HG03025 (cell line): ENCODE measurements around the gene NCKAP5.

Experiments
- ATAC-seq: cut with Tn5 transposase; IDR thresholded peaks from one replicate; pipeline ENCODE4 v1.9.1; 2021; ENCODE audit warnings: mild to moderate bottlenecking, moderate library complexity; ENCODE audit not compliant: unreplicated experiment, low FRiP score

The NCKAP5 gene

DNA sequence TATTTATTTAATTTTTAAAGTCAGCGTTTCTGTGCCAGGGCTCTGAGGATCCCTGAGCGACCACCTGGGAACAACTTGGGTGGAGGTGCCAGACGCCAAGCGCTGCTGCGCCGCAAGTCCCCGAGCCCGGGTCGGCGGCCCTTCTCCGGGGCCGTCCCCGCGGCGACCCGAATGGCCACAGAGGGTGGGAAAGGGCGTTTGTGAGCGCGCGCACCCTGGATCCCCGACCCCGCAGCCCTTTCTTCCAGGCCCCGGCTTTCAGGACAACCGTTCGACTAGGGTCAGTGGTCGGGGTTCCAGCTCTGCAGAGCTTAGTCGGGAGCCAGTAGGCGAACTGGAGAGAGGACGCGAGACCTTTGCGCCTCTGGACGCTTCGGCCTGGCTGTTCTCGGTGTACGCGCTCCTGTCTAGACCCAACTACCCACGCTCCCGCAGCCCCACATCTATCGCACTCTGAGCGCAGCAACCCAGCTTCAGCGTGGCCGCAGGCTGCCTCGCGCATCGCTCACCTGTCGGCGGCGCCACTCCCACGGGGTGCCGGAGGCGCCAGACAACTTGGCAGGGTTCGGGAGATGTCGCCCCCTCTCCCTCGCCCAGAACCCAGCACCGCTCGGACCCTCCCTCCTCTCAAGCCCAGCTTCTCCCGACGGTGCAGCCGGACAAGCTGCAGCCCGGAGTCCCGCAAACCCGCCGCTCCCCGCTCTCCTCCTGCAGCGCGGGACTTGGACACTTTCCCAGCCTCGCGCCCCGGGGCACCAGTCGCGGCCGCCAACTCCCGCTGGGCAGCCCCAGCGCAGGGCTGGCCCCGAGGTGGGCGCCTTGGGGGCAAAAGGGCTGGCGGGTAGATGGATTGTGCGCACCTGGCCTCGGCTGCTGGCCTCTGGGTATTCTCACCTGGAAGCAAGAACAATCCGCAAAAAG lies 899.0 kb downstream of the NCKAP5 start:
- no peak for ATAC-seq

DNA sequence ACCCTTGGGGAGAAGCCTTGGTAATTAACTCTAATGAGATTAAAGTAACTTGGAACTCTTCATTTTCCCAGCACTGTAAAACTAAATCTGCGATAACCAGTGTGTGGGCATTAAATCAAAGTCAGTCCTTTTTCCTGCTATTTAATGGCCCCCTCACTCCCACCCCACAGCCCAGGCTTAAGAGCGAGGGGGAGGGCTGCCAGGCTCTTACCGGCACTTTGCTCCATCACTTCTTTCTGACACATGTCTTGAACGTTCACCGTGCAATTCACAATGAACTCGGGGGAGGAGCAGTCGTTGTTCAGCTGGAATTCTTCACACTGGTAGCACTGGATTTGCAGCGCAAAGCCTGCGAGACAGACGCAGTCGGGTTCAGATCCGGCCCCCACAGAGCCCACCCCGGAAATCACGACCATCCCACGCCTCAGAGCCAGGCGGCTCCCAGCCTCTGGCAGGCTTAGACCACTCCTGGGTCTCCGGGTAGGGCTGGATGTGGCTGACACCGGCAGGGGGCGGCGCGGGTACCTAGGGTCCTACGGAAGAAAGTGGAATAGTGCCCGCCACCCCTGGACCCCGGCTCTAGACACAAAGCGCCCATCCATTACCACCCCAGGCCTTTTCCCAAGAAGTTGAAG lies 900.0 kb downstream of the NCKAP5 start:
- ATAC-seq = no peak

DNA sequence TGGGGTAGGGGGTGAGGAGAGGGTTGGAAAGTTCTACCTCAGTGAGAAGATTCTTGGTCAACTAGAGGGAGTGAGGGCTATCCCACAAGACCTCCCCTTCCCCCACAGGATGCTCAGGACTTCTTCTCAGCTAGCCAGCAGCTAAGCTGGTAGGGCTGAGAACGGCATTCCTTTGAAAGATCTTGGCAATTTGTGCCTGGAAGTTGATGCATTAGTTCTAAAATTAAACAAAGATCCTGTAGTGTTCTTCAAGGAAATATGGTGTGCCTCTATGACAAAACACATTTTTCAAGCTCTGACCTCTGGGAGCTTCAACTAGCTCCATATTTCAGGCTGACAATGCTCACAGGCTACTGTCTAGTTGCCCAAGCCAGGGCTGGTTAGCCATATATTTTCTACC lies 900.6 kb downstream of the NCKAP5 start:
- no peak for ATAC-seq

DNA sequence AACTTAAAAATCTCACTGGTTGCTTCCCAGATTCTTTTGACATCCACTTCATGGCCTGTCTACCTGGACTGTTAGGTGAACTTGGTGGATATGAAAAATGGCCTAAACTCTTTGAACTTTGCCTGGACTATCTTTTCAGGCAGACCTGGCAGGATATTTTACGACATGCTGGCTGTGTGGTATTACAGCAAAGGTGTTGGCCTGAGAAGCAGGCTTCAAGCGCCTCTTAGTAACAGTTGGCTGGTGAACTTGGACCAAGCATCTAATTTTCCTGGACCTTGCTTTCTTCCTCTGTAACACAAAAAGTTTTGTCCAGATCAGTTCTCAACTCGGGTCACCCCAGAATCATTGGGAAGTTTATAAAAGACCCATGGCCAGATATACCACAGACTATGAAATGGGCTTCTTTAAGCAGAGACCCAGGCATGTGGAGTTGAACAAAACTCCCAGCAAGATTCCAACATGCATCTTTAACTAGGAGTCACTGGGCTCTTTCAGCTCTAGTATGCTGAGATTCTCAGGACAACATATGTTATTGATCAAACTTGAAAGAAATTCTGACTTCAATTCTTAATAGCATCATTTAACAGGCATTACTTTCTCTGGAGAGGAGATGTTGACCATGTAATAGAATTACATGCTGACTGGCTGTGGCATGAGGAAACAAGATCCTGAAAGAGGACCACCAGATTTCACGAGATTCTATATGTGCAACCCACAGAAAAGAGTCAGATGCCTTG lies 902.7 kb downstream of the NCKAP5 start:
- no peak for ATAC-seq

DNA sequence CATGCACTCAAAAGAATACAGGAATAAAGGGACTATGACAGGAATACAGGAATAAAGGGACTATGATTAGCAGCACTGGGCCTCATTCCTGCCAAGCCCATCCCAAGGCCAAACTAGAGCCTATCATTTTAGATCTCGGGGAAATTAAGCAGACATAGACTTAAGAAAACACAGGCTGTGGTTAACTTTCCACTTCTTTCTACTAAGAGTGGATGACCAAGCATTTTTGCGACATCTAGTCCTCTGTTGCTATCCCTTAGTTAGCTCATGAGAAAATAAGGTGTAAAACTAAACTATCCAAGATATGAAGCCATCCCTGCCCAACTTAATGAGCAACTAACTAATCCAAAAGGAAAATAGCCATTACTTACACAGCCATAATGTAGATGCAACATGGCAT lies 904.2 kb downstream of the NCKAP5 start:
- ATAC-seq = no peak

DNA sequence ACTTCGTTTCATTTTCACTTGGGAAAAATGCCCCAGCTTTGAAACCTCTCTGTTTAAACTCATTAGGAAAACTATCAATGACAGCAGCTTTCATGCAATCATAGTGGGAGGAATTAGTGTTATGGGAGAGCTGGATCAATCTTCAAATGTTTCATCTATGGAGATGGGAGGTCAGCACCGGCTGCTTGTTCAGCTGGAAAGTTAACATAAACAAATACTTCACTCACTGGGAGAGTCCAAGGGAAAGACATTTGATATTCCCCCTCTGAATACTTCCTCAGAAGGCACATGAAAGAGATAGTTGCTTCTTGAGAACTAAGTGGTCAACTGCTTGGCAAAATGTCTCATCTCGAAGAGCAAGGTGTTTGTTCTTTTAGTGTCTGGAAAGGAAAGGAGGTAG lies 905.5 kb downstream of the NCKAP5 start:
- no peak for ATAC-seq

DNA sequence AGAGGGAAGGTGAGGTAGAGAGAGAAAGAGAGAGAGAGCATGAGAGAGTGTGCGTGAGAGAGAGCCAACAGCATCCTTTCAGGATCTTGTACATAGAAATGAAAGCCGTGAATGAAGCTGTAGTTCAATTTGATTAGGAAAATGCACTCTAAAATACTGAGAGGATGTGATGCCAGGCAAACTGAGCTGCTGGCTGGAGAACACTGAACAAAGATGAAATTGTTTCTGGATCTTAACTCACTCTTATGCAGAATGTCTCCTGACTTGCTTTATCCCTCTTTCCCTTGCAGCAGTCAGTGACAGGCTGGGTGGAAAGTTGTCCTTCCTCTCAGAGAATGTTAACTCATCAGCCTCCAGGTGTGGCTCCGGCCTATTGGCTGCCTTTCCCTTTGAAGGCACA lies 908.9 kb downstream of the NCKAP5 start:
- ATAC-seq = no peak

DNA sequence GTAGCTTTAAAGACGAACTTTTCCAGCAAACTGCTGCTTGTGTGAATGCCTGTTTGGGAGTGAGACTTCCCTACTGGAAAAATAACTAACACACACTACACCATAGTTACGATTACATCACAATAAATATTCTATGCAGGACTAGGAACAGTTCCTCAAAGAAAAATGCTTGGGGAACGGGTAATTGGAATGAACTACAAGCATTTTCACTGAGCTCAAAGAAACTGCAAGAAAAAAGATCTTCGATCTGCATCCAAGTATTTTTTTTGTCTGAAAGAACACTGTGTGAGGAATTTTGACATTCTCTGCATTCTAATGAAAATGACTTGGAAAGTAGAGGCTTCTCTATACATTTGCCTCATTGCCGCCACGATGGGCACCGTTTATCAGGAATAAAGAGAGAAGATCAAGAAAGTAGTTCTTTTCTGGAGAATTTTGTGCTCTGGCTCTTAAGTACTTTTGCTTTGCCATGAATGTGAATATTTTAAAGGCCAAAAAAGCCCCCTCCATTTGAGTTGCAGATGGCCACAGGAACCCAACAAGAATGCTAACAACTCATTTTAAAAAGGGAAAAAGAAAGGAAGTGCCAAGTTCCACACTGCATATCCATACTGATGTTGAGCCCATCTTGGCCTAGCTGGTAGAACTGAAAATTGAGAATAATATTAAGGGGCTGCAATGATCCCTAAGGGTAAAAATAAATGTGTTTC lies 911.8 kb downstream of the NCKAP5 start:
- no peak for ATAC-seq

DNA sequence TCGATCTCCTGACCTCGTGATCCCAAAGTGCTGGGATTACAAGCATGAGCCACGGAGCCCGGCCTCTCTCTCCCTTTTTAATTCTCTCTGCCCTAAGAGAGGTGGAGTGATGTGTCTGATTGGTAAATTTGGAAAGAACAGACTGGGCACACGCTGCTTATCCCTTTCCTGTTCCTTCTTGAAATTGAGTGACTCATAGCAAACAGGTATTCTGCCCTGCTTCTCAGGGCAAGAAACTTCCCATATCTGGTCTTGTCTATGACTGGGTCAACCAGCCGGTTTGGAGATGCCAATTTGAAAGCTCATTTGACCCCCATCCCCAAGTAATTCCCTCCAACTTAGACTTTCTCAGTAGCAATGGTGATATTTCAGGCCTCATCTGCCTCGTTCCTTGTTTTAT lies 913.3 kb downstream of the NCKAP5 start:
- no peak for ATAC-seq

DNA sequence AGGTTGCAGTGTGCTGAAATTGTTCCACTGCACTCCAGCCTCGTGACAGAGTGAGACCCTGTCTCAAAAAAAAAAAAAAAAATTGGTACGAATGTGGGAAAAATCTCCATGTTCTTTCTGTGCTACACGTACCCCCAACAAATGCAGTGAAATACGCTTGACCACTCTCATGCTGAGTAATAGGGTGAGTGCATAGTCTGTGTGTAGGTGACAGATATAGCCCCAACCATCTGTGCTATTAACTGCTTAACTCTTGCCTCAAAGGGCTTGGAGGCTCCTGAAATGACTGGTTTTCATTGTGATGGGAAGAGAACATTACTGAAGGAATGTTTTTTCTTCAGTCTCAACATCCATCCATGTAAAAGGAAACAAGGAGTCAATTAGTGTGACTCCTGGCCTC lies 913.9 kb downstream of the NCKAP5 start:
- no peak for ATAC-seq

DNA sequence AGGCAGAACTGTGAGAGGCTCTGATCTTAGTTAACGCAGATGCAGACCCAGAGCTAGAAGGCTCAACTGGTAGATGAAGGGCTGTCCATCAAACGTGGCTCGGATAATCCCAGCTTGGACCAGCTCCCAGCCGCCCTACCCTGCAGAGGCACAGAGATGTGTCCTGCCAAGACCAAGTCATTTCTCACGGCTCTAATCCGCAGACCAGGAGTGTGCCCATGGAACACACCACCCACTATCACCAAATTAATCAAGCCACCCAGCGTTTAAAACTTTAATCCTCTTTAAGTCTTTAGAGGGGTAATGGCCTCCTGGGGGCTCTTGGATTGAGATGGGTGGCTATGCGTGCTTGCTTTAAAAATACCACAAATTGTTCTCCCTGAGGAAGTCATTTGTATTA lies 915.8 kb downstream of the NCKAP5 start:
- no peak for ATAC-seq

DNA sequence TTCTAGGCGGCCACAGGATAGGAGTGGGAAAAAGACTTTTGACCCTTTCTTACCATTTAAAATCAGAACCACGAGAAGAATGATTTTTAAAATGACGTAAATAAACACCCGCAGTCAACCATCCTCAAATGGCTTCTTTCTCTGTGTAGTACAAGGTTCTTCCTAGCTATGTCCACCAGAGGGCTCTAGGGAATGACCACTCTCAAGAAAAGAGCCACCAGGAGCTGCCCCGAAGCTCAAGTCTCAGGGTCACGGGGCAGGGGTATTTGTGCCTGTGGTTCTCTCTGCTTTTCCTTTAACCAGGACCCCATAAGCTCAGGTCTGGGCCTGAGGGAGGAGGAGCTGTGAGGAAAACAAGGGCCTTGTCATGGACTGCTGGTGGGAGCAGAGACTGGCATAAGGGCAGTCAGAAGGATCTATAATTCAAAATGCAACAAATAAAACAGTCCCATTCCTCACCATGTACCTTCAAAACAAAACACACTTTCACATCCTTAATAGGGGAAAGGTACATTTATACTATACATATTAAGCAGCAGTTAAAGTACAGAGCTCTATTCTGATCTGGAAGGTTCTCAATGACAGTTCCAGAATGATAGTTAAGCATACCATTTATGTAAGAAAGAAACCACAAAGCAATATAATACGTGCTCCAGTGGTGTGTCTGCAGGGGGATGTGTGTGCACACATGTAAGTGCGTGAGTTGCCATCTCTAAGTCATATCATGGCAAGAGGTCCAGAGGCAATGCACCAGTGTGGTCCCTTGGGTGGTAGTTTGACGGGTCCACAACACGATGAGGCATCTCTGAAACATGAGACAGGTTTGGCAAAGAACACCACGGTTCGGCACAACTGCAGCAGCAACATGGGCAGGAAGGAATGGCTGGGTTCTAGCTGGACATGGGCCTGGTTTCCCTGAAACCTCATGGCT lies 916.9 kb downstream of the NCKAP5 start:
- ATAC-seq = no peak

DNA sequence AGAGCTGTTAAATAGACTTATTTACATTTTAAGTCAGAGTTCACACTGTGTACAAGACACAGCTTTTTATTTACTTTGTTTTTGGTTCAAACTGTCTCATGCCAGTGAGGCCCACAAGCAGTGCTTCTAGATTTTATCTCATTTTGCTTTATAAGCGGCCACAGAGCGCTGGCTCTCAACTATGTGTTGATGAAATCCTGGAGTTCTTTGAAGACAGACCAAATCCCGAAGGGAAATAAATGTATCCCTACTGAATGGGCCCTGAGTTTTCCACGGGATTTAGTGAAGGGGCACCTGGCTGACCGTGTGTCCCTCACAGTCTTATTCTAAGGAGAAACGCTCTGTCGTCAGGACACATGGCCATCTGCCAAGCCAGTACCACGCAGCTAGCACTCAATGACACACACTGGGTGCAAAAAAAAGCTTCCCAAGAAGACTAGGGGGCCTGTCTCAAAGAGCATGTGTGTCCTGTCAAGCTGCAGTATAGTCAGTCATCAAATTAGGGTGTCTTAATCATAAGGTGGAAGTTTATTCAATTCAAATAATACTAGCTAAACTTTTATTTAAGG lies 921.6 kb downstream of the NCKAP5 start:
- ATAC-seq = no peak

DNA sequence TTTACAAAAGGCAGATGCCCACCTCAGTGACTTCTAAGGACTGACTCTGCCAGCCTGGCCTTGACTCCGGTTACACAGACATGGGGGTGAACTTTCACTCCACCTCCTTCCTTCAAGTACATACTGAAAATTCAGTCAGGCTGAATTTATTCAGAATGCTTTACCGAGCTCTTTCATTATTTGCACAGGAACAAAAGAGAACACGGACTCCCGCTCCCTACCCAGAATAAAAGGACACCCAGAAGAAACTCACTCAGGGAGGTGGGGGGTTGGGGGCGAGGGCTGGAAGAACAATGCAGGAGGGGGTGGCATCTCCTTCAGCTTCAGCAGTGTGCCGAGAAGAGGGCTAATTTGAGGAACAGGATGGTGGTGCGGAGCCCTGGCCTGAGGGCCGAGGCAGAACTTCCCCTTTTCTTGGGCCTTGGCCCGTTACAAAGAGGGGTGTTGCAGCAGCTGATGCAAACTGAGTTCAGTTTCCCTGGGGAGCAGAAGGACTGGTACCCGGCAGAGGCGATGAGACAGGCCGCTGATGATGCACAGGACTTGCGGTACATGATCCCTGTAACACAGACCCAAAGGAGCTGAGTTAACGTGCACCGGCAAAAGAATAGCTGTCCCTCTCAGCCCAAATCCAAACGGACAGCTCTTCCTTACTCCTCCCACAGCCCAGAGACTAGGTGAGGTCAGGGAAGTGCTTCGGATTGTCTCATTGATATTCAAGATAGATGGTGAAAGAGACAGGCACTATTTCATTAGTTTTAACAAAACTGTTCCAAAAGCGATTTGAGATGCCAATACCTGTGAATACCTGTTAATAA lies 922.3 kb downstream of the NCKAP5 start:
- ATAC-seq = no peak

DNA sequence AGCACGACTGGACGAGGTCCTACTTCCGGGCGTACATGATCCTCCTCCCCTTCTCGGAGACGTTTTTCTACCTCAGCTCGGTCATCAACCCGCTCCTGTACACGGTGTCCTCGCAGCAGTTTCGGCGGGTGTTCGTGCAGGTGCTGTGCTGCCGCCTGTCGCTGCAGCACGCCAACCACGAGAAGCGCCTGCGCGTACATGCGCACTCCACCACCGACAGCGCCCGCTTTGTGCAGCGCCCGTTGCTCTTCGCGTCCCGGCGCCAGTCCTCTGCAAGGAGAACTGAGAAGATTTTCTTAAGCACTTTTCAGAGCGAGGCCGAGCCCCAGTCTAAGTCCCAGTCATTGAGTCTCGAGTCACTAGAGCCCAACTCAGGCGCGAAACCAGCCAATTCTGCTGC lies 923.1 kb downstream of the NCKAP5 start:
- ATAC-seq = no peak

DNA sequence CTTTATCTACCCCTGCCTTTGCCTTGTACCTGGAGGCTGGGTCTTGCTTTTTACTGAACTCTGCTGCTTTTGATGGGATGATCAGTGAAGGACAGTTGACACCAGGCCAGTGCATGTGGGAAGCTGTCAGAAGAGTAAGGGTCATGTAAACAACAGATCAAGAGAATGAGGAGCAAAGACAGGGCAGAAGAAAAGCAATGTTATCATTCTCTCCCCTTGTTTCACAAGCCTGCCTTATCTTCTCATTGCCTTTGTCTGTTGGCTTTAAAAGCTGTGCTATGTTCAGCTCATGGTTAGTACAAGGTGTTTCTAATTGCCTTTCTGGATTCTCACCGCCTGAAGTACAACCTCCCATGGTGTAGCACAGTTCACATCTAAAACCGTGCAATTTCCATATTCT lies 925.8 kb downstream of the NCKAP5 start:
- no peak for ATAC-seq

DNA sequence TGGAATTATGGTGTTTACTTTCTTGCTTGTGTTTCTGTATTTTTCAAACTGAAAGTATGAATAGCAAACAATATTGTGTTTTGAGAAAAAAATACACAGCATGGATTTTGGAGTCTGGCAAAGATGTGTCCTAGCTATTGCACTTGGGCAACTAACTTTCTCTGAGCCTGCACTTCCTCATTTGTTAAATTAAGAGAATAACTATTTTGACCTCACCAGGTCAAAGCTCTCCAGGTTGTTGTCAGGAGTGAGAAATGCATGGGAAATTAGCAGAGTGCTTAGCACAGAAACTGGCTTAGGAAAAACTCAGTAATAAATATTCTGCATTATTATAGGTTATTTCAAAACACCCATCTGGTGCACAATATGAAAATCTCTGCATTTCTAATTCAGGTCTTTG lies 926.4 kb downstream of the NCKAP5 start:
- ATAC-seq = no peak

DNA sequence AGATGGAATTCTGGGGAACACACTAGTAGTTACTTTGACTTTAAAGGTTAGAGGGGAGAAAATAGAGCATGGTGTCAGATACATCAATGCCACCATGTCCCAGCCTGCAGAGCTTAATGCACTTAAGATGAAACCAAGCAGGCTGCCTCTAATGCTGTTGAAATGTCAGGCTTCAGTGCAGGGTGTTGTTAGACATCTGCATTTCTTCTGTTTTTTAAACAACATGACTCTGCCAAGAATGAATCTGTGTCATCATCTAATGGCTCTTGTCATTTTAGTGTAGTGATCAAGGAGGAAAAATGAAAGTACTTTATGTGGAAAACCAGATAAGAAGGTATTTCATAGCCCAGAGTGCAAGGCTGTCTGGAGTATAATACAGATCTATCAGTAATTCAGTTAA lies 928.1 kb downstream of the NCKAP5 start:
- ATAC-seq = no peak
